K562 (cell line): ENCODE data around the gene GABRB2. TPM values are rescaled to one million over a fixed set of nuclear protein-coding genes. Genes with fewer than 3 reads are reported as not detected.

Experiments
- IRF2 ChIP-seq: sonication (generic); formaldehyde crosslinking; IDR thresholded peaks from 2 replicates; pipeline ENCODE4 v1.8.1; 2022; ENCODE audit warnings: mild to moderate bottlenecking, missing genetic modification reagents
- PML ChIP-seq: IDR thresholded peaks from 2 replicates; pipeline ENCODE4 v1.6.1; 2012; ENCODE audit warnings: low read length, inconsistent platforms
- ZNF431 ChIP-seq: sonication (generic); formaldehyde crosslinking; IDR thresholded peaks from 2 replicates; pipeline ENCODE4 v1.8.0; 2022; ENCODE audit warnings: mild to moderate bottlenecking, missing genetic modification reagents
- polyA plus RNA-seq, 8 experiments: library from polyadenylated mRNA; depleted of rRNA in 4 of 8; stranded (reverse) in 5 of 8; unstranded in 3 of 8; fragments of >200 nt; fragmentation: Nextera tagmentation in 2 of 8; fragmentation: Illumina TruSeq in 1 of 8; extraction: Ambion mirVana in 2 of 8; extraction: Trizol in 1 of 8; gene quantifications; 2 replicates each; pipeline versions ENCODE4 v1.2.1 to v1.2.3, GENCODE V29; 2011 to 2014; ENCODE audit warnings: inconsistent platforms in 1 of 8, missing spikeins in 1 of 8
- total RNA-seq, 7 experiments: library from RNA; depleted of rRNA in 6 of 7; stranded (reverse); fragments of >200 nt in 6 of 7; fragmentation: Illumina TruSeq in 2 of 7; extraction: Trizol in 2 of 7; gene quantifications; 2 replicates each; pipeline versions ENCODE4 v1.2.1 to v1.2.3, GENCODE V29; 2011 to 2021; ENCODE audit warnings: low replicate concordance in 1 of 7
- TF ChIP-seq, protein P1 (sequence below): fragments of 250-450 bp; sonication (Bioruptor Pico); IDR thresholded peaks from 2 replicates; pipeline ENCODE4 v1.4.0; 2020
- TF ChIP-seq, protein P2 (sequence below): fragments of 200-800 bp; sonication (Bioruptor generic); IDR thresholded peaks from 2 replicates; pipeline ENCODE4 v1.6.1; 2017; ENCODE audit warnings: missing genetic modification characterization, missing compliant biosample characterization

GABRB2 gene
- total and polyA plus RNA-seq, 9 of the 15 experiments (the other 6 are each of a cell fraction or from before 2014, with no cell fraction given) = not detected

DNA sequence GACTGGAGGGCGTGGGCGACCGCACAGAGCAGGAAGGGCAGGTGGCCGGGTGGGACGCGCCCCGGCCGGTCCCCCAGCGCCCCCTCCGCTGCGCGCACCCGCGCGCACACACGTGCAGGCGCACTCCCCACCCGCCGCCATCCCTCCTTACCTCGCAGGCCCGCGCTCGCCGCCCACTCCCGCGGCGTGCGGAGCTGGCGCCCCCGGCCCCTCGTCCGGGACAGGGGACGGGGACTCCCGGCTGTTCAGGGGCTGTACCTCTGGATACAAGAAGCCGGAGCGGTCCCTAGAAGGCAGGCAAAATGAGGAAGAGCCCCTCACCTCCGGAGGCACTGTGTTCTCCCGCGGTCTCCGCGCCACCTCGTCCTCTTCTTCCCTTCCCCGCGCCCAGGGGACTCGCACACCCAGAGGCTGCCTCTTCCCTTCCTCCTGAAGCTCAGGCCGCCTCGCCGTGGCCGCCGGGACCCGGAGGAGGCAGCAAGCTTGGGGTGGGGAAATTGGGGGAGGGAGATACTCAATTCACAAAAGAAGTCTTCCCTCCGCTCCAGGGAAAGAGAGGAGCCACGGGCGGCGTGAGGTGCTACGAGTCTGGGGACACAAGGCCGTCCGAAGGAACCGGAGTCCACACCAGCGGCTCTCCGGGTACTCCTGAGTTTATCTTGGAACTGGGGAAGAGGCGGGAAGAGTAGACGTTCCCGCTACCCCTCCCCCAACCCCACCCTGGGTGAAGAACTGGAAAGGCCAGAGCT lies 1.4 kb upstream of the GABRB2 start (continued):
- TF ChIP-seq, protein P1, sequence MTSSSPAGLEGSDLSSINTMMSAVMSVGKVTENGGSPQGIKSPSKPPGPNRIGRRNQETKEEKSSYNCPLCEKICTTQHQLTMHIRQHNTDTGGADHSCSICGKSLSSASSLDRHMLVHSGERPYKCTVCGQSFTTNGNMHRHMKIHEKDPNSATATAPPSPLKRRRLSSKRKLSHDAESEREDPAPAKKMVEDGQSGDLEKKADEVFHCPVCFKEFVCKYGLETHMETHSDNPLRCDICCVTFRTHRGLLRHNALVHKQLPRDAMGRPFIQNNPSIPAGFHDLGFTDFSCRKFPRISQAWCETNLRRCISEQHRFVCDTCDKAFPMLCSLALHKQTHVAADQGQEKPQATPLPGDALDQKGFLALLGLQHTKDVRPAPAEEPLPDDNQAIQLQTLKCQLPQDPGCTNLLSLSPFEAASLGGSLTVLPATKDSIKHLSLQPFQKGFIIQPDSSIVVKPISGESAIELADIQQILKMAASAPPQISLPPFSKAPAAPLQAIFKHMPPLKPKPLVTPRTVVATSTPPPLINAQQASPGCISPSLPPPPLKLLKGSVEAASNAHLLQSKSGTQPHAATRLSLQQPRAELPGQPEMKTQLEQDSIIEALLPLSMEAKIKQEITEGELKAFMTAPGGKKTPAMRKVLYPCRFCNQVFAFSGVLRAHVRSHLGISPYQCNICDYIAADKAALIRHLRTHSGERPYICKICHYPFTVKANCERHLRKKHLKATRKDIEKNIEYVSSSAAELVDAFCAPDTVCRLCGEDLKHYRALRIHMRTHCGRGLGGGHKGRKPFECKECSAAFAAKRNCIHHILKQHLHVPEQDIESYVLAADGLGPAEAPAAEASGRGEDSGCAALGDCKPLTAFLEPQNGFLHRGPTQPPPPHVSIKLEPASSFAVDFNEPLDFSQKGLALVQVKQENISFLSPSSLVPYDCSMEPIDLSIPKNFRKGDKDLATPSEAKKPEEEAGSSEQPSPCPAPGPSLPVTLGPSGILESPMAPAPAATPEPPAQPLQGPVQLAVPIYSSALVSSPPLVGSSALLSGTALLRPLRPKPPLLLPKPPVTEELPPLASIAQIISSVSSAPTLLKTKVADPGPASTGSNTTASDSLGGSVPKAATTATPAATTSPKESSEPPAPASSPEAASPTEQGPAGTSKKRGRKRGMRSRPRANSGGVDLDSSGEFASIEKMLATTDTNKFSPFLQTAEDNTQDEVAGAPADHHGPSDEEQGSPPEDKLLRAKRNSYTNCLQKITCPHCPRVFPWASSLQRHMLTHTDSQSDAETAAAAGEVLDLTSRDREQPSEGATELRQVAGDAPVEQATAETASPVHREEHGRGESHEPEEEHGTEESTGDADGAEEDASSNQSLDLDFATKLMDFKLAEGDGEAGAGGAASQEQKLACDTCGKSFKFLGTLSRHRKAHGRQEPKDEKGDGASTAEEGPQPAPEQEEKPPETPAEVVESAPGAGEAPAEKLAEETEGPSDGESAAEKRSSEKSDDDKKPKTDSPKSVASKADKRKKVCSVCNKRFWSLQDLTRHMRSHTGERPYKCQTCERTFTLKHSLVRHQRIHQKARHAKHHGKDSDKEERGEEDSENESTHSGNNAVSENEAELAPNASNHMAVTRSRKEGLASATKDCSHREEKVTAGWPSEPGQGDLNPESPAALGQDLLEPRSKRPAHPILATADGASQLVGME (CRISPR knock-in tag) = no peak
- TF ChIP-seq IRF2 (no peak), PML (no peak), ZNF431 (CRISPR knock-in tag) (no peak)
- TF ChIP-seq, protein P2, sequence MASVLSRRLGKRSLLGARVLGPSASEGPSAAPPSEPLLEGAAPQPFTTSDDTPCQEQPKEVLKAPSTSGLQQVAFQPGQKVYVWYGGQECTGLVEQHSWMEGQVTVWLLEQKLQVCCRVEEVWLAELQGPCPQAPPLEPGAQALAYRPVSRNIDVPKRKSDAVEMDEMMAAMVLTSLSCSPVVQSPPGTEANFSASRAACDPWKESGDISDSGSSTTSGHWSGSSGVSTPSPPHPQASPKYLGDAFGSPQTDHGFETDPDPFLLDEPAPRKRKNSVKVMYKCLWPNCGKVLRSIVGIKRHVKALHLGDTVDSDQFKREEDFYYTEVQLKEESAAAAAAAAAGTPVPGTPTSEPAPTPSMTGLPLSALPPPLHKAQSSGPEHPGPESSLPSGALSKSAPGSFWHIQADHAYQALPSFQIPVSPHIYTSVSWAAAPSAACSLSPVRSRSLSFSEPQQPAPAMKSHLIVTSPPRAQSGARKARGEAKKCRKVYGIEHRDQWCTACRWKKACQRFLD (CRISPR knock-in tag) = no peak
